Right lobe of liver (tissue), 4 donors: ENCODE results near the gene PHLDB2.

Experiments
- CTCF ChIP-seq, 4 donors: fragments of 200-600 bp in 3 of 4; fragments of 450-650 bp in 1 of 4; IDR thresholded peaks; one replicate each; pipeline versions ENCODE4 v1.5.1 to v1.8.0; 2016 to 2022; ENCODE audit warnings: antibody characterized with exemption in 4 of 4, mild to moderate bottlenecking in 2 of 4
- POLR2A ChIP-seq: fragments of 450-650 bp; IDR thresholded peaks from one replicate; pipeline ENCODE4 v1.6.1; 2017; ENCODE audit warnings: antibody characterized with exemption, mild to moderate bottlenecking
- donor health status: DM: no; HTN: no; CAD: no.
- donor health status: DM: no; HTN: no; CAD: no.
- donor health status: DM: no; HTN: yes; CAD: no.

- no peak for TF ChIP-seq CTCF (IDR thresholded peaks at IDR 0.05)
- no peak for TF ChIP-seq POLR2A
Observed at GRCh38 chr3:111857474-111857873, 1.6 kb upstream of the PHLDB2 start.
